ENCODE results near the gene NAGK. TPM values are rescaled to one million over a fixed set of nuclear protein-coding genes. Genes with fewer than 3 reads are reported as not detected.
"Not testable (repeated sequence)": the region's sequence is repeated elsewhere in the genome, so short reads cannot be mapped to it uniquely, and the experiment has no call there.

The NAGK gene
- total RNA-seq = 54.3 and 75.6 TPM in 2 replicates

DNA sequence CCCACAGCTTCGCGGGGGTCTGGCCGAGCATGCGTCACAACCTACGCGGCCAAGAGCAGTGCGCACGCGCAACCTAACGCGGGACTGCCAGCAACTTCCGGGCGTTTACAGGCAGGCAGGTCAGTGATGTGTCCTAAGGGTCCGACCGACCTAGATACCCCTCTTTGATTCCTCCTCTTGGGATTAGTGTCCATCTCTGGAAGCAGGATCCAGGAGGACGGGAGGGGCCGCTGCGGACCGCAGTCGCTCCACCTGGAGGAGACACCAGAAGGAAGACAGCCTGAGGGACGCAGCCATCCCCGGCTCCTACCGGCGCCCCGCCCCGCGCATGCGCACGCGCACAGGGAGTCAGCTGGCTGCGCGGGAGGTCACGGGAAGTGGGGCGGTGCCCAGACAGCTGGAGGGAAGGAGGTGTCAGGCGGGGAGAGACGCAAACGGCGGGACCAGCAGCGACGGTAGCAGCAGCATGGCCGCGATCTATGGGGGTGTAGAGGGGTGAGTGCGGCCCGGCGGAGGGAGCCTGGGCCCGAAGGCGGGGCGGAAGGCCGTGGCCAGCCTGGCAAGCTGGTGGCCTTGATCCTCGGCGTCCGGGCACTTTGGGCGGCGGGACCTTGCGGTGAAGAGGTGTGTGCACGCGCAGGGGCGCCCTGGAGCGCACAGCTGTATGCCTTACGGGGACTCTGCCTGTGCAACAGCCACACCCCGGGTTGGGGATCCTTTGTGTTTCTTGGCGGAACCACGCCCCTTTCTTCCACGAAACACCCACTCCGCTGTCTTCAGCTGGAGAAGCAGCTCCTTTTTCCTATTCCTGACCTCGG, at the start of gene NAGK:
Gene NAGK (plus strand): TSS at position 431 of the 818 bp plus-strand sequence. CDS start 36 bp downstream, at position 467.
- DNase-seq (ENCODE audit: low read depth in 2 of 2) = peak; percentile 95 to 97

DNA sequence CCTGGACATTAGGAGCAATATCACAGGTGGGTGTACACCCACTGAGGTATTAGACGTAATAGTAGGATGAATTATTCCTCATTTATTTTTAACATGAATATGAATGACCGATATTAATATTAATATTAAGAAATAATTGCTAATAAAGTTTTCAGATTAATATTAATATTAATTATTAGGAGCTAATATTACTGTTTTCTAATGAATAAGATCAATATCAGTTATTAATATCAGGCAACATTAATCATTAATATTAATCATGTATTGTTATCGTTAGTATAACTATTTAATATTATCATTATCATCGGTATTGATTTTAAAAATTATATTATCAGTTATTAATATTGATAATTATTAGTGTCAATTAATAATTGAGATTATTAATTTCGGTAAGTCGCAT, 48.5 kb upstream of the NAGK start:
- not testable (repeated sequence) for DNase-seq (ENCODE audit: low read depth in 2 of 2)

DNA sequence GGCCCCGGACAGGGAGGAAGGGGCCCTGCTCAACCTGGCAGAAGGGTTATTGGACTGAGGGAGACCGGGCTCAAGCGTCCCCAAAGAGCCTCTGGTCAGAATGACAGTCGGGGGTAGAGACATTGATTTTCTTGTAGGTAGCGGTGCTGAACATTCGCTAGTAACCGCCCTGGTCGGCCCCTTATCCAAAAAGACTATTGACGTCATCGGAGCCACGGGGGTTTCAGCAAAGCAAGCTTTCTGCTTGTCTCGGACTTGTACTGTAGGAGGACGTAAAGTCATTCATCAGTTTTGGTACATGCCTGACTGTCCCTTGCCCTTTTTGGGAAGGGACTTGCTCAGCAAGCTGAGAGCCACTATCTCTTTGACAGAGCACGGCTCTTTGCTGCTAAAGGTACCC, 47.1 kb upstream of the NAGK start:
- DNase-seq (ENCODE audit: low read depth in 2 of 2) = not testable (repeated sequence)

DNA sequence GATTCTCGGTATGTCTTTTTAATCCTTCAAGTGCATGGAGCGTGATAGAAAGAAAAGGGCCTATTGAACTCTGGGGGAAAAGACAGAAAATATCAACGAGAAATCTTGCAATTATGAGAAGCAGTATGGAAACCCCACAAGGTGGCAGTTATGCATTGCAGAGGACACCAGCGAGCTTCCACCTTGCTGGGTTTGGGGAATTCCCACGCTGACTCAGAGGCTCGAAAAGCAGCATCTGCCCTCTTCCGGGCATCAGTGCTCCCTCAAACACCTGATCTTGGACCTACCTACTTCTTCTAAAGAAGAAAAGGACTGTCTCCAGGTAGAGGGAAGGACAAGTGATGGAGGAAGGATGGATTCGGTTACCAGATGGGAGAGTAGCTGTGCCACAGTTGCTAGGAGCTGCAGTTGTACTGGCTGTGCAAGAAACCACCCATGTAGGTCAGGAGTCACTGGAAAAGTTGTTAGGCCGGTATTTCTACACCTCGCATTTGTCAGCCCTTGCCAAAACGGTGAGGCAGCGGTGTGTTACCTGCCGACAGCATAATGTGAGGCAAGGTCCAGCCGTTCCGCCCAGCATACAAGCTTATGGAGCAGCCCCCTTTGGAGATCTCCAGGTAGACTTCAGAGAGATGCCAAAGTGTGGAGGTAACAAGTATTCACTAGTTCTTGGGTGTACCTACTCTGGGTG, 44.8 kb upstream of the NAGK start:
- not testable (repeated sequence) for DNase-seq (ENCODE audit: low read depth in 2 of 2)

DNA sequence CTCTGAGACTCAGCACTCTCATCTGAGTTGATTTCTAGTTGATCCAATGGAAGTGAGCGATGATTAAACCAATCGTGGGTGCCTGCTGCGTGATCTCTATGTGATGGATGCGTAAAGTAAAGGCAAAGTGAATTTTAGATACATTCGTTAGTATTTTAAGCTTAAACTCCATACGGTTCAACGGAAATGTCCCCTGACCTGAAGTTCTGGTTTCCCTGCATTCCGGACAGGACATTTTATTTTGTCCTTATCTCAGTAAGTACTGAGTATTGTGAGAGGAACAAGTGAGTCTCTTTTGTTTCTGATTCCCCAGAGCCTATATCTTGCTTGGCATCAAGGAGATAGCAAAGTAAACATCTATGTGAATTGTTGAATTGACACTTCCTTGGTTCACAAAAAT, 32.2 kb upstream of the NAGK start:
- not testable (repeated sequence) for DNase-seq (ENCODE audit: low read depth in 2 of 2)

DNA sequence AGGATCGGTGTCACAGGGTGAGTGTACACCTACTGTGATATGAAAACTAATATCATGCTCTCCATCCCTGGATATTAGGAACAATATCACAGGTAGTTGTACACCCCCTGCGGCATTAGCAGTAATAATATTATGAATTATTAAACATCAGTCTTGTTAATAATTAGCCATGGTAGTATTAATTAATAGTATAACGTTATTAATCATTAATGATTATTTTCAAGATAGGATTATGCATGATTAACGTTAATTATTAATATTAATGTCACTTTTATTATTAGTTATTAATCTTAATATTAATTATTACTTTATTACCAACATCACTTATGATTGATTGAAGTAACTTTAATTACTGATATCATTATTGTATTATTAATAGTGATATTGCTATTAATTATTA, 26.2 kb upstream of the NAGK start:
- DNase-seq (ENCODE audit: low read depth in 2 of 2) = no peak

DNA sequence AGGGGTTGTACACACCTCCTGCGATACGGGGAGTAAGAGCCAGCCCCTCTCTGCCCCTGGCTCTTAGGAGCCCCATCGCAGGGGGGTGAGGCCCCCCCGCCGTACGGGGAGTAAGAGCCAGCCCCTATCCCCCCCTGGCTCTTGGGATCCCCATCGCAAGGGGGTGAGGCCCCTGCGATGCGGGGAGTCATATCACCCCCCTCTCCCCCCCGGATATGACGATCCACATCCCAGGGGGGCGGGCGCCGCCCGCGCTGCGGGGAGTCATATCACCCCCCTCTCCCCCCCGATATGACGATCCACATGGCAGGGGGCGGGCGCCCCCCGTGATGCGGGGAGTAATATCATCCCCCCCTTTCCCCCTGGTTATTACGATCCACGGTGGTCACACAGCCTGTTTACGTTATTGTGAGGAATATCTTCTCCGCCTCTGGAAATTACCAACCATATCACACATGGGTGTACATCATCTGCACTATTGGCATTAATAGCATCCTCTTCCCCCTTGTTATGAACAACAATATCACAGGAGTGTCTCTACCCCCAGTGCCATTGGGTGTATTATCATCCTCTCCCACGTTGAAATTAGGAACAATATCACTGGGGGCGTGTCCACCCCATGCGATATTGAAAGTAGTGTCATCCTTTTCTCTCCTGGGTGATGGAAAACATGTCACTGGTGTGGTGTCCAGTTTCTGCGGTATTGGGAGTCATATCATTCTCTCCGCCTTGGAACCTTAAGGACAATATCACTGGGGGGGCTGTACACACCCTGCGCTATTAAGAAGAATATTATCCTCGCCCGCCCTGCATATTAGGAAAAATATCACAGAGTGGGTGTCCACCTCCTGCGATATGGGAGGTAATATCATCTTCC, 24.7 kb upstream of the NAGK start:
- DNase-seq (ENCODE audit: low read depth in 2 of 2) = no peak

DNA sequence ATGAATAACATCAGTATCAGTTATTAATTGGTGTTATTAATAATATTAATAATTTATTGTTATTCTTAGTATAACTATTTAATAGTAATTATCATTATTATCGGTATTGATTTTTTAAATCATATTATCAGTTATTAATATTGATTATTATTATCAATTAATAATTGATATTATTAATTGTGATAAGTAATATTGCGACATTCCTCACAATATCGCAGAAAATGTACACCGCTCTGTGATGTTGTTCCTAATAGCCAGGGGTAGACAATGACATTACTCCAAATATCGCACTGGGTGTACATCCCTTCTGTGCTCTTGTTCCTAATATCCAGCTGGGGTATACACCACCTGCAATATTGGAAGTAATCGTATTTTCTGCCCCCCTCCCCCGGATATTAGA, 23.3 kb upstream of the NAGK start:
- DNase-seq (ENCODE audit: low read depth in 2 of 2) = no peak

DNA sequence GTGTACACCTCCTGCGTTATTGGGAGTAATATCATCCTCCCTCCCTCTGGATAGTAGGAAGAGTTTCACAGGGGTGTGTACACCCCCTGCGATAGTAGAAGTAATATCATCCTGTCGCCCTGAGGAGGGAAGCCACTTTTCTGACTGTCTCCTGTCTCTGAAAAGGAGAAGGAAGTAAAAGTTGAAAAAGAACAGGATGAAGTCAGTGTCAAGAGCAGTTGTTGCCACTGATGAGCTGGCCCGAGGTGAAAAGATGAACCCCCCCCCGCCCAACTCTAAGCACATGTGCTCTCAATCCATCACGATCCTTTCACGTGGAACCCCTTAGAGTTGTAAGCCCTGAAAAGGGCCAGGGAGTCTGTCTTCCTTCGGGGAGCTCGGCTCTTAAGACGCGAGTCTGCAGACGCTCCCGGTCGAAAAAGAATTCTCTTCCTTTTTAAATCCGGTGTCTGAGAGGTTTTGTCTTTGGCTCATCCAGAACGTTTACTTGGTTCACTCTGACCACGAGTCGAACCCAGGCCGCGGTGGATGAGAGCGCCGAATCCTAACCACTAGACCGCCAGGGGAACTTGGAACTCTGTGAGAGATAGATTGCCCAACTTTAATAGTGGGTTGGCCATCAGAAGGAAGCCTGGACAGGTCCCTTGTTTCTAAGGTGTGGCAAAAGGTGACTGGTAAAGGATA, 22.4 kb upstream of the NAGK start:
- DNase-seq (ENCODE audit: low read depth in 2 of 2) = no peak

DNA sequence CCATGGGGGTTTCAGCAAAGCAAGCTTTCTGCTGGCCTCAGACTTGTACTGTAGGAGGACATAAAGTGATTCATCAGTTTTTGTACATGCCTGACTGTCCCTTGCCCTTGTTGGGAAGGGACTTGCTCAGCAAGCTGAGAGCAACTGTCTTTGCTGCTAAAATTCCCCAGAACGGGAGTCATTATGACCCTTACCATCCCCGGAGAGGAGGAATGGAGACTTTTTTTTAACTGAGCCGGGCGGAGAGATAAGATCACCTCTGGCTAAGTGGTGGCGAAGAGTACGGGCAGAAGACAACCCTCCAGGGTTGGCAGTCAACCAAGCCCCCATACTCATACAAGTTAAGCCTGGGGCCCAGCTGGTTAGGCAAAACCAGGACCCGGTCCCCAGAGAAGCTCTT, 20.4 kb upstream of the NAGK start:
- no peak for DNase-seq (ENCODE audit: low read depth in 2 of 2)

DNA sequence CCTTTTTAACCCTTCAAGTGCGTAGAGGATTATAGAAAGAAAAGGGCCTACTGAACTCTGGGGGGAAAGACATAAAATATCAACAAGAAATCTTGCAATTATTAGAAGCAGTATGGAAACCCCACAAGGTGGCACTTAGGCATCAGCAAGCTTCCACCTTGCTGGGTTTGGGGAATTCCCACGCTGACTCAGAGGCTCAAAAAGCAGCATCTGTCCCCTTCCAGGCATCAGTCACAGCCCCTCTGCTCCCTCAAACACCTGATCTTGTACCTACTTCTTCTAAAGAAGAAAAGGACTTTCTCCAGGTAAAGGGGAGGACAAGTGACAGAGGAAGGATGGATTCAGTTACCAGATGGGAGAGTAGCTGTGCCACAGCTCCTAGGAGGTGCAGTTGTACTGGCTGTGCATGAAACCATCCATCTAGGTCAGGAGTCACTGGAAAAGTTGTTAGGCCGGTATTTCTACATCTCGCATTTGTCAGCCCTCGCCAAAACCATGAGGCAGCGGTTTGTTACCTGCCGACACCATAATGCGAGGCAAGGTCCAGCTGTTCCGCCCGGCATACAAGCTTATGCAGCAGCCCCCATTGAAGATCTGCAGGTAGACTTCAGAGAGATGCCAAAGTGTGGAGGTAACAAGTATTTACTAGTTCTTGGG, 18.6 kb upstream of the NAGK start:
- DNase-seq (ENCODE audit: low read depth in 2 of 2) = not testable (repeated sequence)

DNA sequence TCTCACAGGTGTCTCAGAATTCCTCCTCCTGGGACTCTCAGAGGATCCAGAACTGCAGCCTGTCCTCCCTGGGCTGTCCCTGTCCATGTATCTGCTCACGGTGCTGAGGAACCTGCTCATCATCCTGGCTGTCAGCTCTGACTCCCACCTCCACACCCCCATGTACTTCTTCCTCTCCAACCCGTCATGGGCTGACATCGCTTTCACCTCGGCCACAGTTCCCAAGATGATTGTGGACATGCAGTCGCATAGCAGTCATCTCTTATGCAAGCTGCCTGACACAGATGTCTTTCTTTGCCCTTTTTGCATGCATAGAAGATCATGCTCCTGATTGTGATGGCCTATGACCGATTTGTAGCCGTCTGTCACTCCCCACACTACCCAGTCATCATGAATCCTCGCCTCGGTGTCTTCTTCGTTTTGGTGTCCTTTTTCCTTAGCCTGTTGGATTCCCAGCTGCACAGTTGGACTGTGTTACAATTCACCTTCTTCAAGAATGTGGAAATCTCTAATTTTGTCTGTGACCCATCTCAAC, 13.2 kb upstream of the NAGK start:
- DNase-seq (ENCODE audit: low read depth in 2 of 2) = not testable (repeated sequence)

DNA sequence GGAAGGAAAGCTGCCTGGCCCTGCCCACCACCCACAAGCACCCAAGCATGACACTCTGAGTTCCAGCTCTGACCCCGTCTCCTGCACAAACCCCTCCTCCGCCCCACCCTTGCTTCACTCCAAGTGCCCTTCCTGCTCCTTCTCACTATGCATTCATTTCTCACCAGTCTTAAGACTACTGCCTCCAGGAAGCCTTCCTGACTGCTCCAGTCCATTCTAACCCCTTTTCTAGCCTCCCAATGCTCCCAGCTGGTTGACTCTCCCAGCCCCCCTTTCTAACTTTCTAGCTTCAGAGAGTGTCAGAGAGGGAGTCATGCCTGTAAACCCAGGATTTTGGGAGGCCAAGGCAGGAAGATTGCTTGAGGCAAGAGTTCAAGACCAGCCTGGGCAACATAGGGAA, 8.2 kb upstream of the NAGK start:
- no peak for DNase-seq (ENCODE audit: low read depth in 2 of 2)

DNA sequence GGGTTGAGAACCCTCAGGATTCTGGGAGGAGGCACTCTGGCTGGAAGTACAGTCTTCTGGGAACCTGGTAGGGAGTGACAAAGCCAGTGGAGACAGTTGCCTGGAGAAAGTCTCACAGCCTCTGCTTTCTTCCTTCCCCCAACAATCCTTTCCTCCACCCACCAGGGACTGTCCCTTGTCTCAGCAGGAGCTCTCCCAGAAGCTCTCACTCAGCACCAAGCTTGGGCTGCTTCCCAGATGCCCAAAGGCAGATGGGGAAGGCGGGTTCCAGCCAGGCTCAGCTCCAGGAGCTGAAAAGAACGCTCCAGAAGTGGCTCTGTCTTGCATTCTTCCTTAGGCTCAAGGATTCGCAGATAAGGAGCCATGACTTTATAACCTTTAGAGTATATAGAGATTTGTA, 7.6 kb upstream of the NAGK start:
- no peak for DNase-seq (ENCODE audit: low read depth in 2 of 2)

DNA sequence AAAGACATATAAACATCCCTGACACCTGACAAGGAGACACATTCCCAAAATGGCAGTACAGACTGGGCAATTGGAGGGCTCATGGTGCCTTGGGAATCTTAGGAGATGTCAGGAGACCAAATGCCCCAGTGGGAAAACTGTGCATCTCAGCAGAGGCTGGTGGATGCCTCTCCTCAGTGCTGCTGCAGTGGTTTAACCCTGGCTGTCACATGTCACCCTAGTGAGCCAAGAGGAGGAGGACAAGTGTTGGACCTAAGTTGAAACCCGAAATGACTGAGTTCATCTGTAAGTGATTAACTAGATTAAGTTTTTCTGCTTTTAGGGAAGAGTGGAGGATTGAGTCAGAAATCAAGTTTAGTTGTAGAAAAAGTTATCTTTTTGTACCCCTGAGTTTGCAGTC, 5.2 kb upstream of the NAGK start:
- no peak for DNase-seq (ENCODE audit: low read depth in 2 of 2)

DNA sequence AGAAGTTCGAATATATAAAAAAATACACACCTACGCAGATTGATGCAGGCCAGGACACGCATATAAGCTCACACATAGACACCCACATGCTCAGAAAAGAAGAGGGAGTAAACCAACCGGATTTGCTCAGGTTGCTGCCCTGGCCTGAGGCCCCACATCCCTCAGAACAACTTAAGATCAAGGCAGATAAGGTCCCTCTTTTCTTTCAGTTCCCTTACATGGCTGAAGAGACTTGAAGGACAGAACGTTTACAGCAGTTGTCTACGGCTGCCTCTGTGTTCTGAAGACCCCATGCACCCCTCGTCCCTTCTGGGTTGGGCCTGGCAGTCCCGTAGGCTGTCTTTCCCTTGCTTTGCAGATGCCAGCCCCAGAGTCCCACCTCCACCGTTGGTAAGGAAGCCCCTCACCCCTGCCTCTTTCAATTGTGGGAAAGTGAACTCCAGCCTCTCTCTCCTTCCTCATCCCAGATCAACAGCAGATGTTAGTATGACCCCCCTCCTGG, 4.3 kb upstream of the NAGK start:
- no peak for DNase-seq (ENCODE audit: low read depth in 2 of 2)

DNA sequence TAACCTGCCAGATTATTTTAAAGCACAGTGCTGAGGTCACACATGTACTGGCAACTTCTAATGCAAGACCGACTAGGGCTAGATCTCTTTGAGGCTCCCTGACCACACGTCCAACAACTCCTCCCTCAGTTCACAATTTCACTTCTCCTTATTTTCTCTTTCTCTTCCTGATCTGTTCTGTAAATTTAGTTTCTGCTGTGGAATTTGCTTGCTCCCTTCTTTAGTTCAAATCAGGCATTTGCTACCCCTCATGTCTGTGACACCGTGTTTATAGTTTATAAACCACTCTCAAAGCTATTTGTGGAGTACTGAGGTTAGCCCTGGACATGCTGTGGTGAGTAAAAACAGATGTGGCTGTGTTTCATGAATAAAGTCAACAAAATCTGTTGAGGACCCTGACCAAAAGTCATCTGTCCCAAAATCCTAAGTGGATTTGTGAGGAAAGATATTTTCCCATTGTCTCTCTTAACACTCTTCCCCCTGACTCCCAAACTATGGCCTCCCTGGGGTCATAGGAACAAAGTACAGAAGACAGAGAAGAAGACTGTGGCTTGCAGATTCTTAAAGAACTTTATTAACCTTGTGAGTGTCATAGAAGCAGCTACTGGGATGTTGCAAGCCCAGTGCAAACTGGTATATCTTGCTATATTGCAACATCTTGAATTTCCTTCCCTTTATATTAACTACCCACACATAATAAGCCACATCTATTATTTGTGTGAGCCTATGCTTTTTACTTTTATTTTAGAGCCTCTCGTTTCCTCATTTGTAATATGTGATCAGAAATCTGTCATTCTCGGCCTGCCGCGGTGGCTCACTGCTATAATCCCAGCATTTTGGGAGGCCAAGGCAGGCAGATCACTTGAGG, 3.5 kb upstream of the NAGK start:
- DNase-seq (ENCODE audit: low read depth in 2 of 2) = no peak

DNA sequence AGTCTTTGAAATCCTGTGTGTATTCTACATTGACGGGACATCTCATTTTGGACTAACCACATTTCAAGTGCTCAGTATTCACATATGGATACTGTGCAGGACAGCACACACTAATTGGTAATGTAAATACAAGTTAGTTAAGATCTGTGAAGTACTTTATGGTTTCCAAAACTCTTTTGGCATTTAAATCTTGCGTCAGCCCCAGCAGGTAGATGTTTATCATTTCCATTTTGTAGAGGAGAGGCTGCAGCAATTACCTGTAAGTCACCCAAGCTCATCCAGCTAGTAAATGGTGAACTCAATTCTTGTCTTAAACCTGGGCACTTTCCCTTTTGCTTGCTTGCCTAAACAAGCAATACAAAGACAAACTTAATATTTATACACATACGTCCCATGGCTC, 1.6 kb upstream of the NAGK start:
- no peak for DNase-seq (ENCODE audit: low read depth in 2 of 2)

DNA sequence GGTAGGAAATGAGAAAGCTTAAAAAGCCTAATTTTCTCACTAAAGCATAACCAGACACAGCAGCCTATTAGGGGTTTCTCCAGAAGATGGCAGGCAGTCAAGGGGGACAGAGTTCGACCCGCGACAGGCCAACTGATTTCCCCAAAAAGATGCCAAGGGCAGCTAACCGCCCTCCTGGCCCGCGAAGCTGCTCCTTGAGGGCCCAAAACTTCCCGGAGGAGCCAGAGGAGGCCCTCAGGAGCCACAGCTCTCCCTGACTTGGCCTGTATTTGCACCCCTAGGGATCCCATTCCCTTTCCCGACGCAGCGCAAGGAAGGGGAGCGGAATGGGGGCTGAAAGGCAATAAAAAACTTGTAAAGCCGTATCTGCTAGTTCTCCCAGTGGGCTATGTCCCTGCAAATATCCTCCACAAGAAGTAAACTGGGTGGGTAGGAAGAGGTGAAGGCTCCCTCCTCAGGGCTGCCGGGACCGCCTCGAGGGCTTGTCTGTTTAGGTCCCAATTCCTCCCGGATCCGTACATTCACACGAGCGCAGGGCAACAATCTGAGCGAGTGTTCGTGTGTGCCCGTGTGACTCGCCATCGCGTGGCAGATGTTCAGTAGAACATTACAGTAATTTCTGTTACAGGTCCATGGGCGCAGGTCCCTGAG, 756 bp upstream of the NAGK start:
- DNase-seq (ENCODE audit: low read depth in 2 of 2) = peak in 1 of 2 donors; percentile 3
